GM21825 (cell line): ENCODE results near the gene NLK.
"Not testable (repeated sequence)": the region's sequence is repeated elsewhere in the genome, so short reads cannot be mapped to it uniquely, and the experiment has no call there.

Source experiments
- ATAC-seq: cut with Tn5 transposase; IDR thresholded peaks from one replicate; pipeline ENCODE4 v1.9.1; 2021; ENCODE audit warnings: mild to moderate bottlenecking, moderate library complexity; ENCODE audit not compliant: unreplicated experiment

Gene NLK

DNA sequence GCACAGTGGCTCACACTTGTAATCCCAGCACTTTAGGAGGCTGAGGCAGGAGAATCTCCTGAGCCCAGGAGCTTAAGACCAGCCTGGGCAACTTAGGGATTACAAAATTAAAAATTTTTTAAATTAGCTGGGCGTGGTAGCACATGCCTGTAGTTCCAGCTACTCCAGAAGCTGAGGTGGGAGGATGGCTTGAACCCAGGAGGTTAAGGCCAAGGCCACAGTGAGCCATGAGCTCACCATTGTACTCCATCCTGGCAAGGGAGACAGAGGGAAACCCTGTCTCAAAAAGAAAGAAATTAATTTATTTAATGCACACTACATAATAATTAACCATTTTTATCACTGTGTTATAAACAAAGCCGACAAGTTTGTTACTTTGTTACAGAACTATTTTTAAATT lies 145.5 kb downstream of the NLK start:
- ATAC-seq = no peak

DNA sequence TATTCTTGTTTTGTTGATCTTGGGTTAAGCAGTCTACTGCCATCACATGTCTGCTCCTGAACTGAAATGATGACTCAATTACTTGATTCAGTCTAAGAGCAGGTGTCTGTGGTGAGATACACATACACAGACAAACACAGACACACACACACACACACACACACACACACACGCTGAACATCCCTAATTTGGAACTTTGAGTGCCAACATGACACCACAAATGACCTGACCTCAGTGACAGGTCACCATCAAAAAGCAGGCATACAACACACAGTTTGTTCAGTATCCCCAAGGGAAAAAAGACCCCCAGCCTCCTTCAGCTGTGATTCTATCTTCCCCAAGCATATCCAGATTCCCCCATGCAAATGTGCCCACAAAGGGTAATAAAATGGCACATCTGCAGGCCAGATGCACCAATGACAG lies 146.4 kb downstream of the NLK start:
- ATAC-seq = no peak

- no peak for ATAC-seq
These were observed 147.2 kb downstream of the NLK start for GRCh38 chr17:28189667-28190066.

DNA sequence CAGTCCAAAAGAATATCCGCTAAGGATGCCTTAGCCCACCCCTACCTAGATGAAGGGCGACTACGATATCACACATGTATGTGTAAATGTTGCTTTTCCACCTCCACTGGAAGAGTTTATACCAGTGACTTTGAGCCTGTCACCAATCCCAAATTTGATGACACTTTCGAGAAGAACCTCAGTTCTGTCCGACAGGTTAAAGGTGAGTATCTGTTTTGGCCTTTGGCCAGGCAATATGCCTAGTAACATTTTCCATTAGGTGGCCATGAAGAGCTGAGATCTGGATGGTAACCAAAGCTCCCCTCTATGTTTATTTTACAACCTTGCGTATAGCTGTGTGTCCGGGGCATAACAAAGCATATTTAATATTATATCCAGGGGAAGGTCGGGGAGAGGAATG lies 148.5 kb downstream of the NLK start:
- ATAC-seq = no peak

DNA sequence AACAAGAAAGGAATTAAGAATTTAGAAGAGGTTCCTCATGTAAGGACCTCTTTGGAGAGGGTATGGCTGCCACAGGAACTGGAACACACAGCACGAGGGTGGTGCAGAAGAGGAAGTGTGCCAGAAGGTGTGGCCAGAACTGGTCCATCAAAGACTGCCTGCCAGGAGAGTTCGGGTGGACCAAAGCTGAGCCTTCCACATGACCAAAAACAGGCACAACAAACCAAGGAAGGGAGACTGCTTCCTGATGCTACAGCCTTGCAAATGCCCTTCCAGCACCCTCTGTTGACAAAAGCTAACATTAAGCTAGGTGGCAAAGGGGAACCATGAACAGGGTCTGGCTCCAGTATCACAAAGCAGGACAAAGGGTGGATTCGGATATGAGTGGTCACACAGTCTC lies 150.8 kb downstream of the NLK start:
- no peak for ATAC-seq

GRCh38 chr17:28194382-28194781 lies 151.9 kb downstream of the NLK start:
- ATAC-seq = no peak

DNA sequence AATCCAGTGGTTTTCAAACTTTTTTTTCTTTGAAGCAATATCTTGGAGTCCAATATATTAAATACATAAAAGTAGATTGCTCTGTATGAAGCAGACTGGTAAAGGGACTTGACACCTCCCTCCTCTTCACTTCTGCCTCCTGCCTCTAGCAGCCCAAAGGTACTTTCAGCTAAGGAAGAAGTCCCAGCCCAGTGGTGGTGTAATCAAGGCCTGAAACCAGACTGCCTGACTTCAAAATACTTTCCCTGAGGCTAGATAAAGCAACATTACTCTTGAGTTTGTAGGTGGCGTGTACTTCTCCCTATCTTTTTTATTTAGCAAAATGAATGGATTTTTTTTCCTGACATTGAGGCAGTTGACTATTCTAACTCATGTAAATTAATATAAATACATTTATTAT lies 154.2 kb downstream of the NLK start:
- ATAC-seq = no peak

- no peak for ATAC-seq
These were observed 156.6 kb downstream of the NLK start for GRCh38 chr17:28199115-28199514.

DNA sequence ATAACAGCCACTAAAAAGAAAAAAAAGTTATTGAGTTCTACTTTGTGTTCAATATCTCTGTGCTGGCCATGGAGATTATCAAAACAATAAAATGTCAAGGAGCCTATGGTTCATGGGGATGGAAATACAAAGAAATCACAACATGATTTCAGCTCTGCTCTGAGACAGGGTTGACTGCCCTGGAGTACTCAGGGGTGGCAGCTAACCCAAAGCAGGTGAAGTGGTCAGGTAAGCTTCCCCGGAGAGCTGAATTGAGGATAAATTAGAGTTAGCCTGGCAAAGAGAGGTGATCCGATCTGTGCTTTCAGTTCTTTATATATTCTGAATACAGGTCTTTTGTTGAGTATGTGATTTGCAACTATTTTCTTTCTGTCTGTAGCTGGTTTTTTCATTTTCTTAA lies 157.3 kb downstream of the NLK start:
- ATAC-seq = no peak

DNA sequence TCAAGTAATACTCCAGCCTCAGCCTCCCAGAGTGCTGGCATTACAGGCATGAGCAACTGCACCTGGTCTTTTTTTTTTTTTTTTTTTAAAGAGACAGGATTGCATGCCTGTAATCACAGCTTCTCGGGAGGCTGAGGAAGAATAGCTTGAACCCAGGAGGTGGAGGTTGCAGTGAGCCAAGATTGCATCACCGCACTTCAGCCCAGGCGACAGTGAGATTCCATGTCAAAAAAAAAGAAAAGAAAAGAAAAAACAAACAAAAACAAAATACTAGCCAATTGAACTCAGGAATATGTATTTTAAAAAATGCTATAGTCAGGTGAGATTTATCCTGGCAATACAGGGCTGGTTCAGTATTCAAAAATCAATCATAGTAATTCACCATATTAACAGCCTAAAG lies 158.8 kb downstream of the NLK start:
- ATAC-seq = no peak

DNA sequence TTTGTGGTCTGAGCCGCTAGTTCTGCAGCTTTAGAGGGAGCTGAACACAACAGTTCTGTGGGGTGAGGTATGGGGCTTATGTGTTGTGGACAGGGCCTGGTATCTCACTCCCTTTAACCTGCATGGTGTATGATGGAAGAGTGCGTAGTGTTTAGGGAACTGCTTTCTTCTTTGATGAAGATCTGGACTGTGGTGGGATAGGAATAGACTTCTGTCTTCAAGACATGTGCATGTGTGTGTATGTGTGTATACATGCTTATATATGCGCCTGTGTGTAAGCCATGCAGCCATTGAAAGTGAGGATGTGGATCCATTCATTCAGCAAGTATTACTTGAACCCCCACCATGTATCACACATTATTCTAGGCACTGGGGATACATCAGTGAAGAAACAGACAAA lies 161.8 kb downstream of the NLK start:
- no peak for ATAC-seq

GRCh38 chr17:28204751-28205150 lies 162.3 kb downstream of the NLK start:
- ATAC-seq = no peak

DNA sequence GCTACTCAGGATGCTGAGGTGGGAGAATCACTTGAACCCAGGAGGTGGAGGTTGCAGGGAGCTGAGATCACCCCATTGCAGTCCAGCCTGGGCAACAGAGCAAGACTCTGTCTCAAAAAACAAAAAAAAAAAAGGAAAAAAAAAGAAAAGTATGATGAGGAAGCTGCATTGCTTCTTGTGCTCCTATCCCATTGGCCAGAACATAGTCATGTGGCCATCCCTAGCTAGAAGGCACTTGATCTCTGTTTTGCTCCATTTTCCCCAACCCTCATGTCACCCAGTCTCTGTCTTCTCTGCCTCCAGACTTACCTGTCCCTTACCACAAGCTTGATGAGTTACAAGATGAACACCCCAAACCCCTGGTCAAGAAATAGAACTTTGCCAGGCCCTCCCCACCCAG lies 163.8 kb downstream of the NLK start:
- ATAC-seq = no peak

GRCh38 chr17:28211811-28212210 lies 169.3 kb downstream of the NLK start:
- ATAC-seq = no peak

DNA sequence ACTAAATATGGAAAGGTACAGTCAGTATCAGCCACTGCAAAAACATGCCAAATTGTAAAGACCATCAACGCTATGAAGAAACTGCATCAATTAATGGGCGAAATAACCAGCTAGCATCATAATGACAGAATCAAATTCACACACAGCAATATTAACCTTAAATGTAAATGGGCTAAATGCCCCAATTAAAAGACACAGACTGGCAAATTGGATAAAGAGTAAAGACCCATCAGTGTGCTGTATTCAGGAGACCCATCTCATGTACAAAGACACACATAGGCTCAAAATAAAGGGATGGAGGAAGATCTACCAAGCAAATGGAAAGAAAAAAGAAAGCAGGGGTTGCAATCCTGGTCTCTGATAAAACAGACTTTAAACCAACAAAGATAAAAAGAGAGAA lies 171.1 kb downstream of the NLK start:
- ATAC-seq = not testable (repeated sequence)

GRCh38 chr17:28216052-28216451 lies 173.6 kb downstream of the NLK start:
- ATAC-seq = no peak

GRCh38 chr17:28216528-28216927 lies 174.1 kb downstream of the NLK start:
- ATAC-seq = no peak

GRCh38 chr17:28219771-28220170 lies 177.3 kb downstream of the NLK start:
- no peak for ATAC-seq

DNA sequence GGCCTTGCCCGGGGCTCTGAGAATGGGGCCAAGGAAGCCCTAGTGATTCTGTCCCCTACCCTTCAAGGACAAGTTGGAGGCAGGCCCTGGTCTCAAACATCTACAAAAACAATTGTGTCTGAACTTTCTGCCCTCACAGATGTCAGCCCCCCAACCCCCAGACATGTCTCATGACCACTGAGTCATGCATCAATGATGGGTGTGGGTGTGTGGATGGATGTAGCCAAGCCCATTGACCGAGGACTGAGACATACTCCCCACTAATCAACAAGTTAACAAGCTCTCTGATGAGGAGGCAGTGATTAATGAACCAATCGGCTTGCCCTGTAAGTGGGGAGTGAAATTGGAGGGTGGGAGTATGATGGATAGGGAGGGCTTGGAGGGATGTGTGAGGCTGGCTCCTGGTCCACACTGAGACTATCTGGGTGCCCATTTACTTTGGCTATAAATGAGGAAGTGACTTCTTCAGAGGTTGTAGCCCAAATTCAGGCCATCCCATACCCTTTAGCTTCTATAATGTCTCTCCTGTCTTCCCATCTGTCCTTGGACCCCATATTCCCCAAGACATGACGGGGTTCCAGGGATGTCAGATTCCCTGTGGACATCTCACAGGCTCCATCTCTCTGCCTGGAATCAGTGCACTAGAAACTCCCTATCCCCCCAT lies 179.4 kb downstream of the NLK start:
- ATAC-seq = no peak

GRCh38 chr17:28225271-28225670 lies 182.8 kb downstream of the NLK start:
- ATAC-seq = no peak

DNA sequence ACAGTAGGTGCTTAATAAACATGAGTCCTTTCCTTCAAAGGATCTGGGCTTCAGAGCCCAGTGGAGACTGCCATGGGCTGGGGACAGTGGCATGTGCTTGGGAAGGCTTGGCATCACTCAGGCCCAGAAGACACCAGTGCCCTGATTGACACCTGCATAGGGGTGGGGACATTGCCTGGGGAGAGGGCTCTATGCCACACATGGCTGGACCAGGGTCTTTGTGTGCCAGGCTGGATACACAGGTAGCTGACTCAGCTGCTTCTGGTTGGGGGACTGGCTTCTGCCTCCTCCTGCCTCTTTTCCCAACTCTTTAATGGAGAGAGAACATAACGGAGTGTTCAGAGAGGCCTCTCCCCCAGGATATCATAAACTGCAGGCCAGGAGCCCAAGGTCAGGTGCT lies 183.4 kb downstream of the NLK start:
- no peak for ATAC-seq

GRCh38 chr17:28226563-28227315 lies 184.3 kb downstream of the NLK start:
- no peak for ATAC-seq
